Testis (tissue), 2 donors: ENCODE results near the gene CLCF1.

Source experiments
- CTCF ChIP-seq, 3 experiments: fragments of 450-650 bp in 2 of 3; fragments of 200-600 bp in 1 of 3; sonication (generic) in 1 of 3; IDR thresholded peaks; one replicate each; pipeline ENCODE4 v1.5.1; 2016 to 2019; ENCODE audit warnings: antibody characterized with exemption in 3 of 3, mild to moderate bottlenecking in 2 of 3, moderate library complexity in 1 of 3
- POLR2A ChIP-seq: fragments of 450-650 bp; IDR thresholded peaks from one replicate; pipeline ENCODE4 v1.6.1; 2017; ENCODE audit warnings: antibody characterized with exemption, mild to moderate bottlenecking, moderate library complexity

DNA sequence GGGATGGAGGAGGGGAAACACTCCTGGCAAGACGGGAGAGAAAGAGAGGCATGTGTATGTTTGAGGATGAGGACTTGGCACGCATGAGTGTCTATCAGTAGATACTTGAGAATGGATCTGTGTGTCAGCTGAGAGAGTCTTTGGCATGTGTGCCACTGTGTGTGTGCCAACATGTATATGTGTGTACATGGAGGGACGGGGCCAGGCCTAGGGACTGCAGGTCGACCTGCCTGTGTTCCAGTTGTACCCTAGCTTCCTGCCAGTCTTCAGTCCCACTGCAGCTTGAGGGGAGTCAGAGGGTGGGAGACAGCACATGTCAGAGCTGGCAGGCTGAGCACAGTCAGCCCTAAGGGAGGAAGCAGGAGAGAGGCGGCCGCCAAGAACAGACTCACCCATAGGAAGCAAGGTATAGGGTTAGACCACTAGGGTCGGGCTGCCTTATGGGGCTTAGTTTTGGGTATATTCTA is 5.6 kb downstream of the CLCF1 start:
- TF ChIP-seq CTCF (IDR thresholded peaks at IDR 0.05) (no peak), POLR2A (no peak)
